HT1080 (cell line): Measurements from ENCODE around the gene NFATC4. TPM values are rescaled to one million over a fixed set of nuclear protein-coding genes. Genes with fewer than 3 reads are reported as not detected.

Experiments used
- DNase-seq: peaks from one replicate; pipeline ENCODE4 v3.0.0-alpha.2; 2015; ENCODE audit warnings: low read depth
- small RNA-seq: library from RNA; depleted of rRNA; stranded (forward); fragments of <200 nt; gene quantifications from one replicate; pipeline ENCODE3, GENCODE V24; 2014
- total RNA-seq: library from RNA; depleted of rRNA; stranded (reverse); fragments of >200 nt; shearing (Covaris generic); gene quantifications from 2 replicates; pipeline ENCODE4 v1.2.3, GENCODE V29; 2014; rRNA removed

NFATC4 gene
- total RNA-seq, 1 experiment from 2014 or later: 0.32 TPM

- no peak for DNase-seq
Measured at GRCh38 chr14:24427537-24428508, 59.8 kb downstream of the NFATC4 start.

- DNase-seq: no peak
Measured at GRCh38 chr14:24428628-24429394, 60.8 kb downstream of the NFATC4 start.

Small RNA genes within 50 kb of the gene (small RNA-seq; reads per million reads assigned to genes)
- not detected for gene RF00026

Other genes starting within 250 kb of the NFATC4 start
- gene FITM1, start 237.5 kb upstream of the NFATC4 start, total RNA-seq: 0.63 TPM in 1 of 2 replicates, not detected in the other
- gene PSME1, start 232.0 kb upstream of the NFATC4 start, total RNA-seq: 130 and 149 TPM in 2 replicates
- 30.2 and 32.2 TPM in 2 replicates for gene EMC9, start 226.6 kb upstream of the NFATC4 start, total RNA-seq
- gene PSME2, start 221.6 kb upstream of the NFATC4 start, total RNA-seq: 224 and 243 TPM in 2 replicates
- 57.7 and 69.8 TPM in 2 replicates for gene RNF31, start 220.7 kb upstream of the NFATC4 start, total RNA-seq
- 5.0 and 7.8 TPM in 2 replicates for gene IRF9, start 206.9 kb upstream of the NFATC4 start, total RNA-seq
- gene REC8, start 196.1 kb upstream of the NFATC4 start, total RNA-seq: 0.53 and 1.0 TPM in 2 replicates
- 242 and 273 TPM in 2 replicates for gene IPO4, start 179.4 kb upstream of the NFATC4 start, total RNA-seq
- 54.0 and 68.3 TPM in 2 replicates for gene TM9SF1, start 172.7 kb upstream of the NFATC4 start, total RNA-seq
- 0.13 TPM in 1 of 2 replicates, not detected in the other for gene TSSK4, start 162.5 kb upstream of the NFATC4 start, total RNA-seq
- 20.0 and 44.4 TPM in 2 replicates for gene CHMP4A, start 154.7 kb upstream of the NFATC4 start, total RNA-seq
- 10.6 and 12.3 TPM in 2 replicates for gene MDP1, start 152.1 kb upstream of the NFATC4 start, total RNA-seq
- gene NEDD8, start 135.8 kb upstream of the NFATC4 start, total RNA-seq: 307 and 368 TPM in 2 replicates
- gene GMPR2, start 135.3 kb upstream of the NFATC4 start, total RNA-seq: 92.5 and 107 TPM in 2 replicates
- 47.2 and 52.4 TPM in 2 replicates for gene TINF2, start 125.6 kb upstream of the NFATC4 start, total RNA-seq
- 0.76 and 1.4 TPM in 2 replicates for gene TGM1, start 105.0 kb upstream of the NFATC4 start, total RNA-seq
- 24.0 and 24.5 TPM in 2 replicates for gene RABGGTA, start 96.6 kb upstream of the NFATC4 start, total RNA-seq
- 6.0 and 6.9 TPM in 2 replicates for gene DHRS1, start 68.4 kb upstream of the NFATC4 start, total RNA-seq
- 21.1 and 25.6 TPM in 2 replicates for gene NOP9, start 68.3 kb upstream of the NFATC4 start, total RNA-seq
- gene CIDEB, start 60.2 kb upstream of the NFATC4 start, total RNA-seq: 0.10 TPM in 1 of 2 replicates, not detected in the other
- gene LTB4R2, start 58.0 kb upstream of the NFATC4 start, total RNA-seq: 5.0 and 7.8 TPM in 2 replicates
- 3.8 and 6.5 TPM in 2 replicates for gene LTB4R, start 56.7 kb upstream of the NFATC4 start, total RNA-seq
- gene ADCY4, start 33.1 kb upstream of the NFATC4 start, total RNA-seq: not detected in 2 replicates
- gene RIPK3, start 28.2 kb upstream of the NFATC4 start, total RNA-seq: 0.08 TPM in 1 of 2 replicates, not detected in the other
- gene NYNRIN, start 30.8 kb downstream of the NFATC4 start, total RNA-seq: 0.03 and 0.05 TPM in 2 replicates
- gene CBLN3, start 61.5 kb downstream of the NFATC4 start, total RNA-seq: 0.35 and 0.84 TPM in 2 replicates
- gene KHNYN, start 61.8 kb downstream of the NFATC4 start, total RNA-seq: 18.0 and 20.8 TPM in 2 replicates
- 11.7 and 21.9 TPM in 2 replicates for gene SDR39U1, start 74.6 kb downstream of the NFATC4 start, total RNA-seq
- gene CMA1, start 140.1 kb downstream of the NFATC4 start, total RNA-seq: not detected in 2 replicates
- gene CTSG, start 208.1 kb downstream of the NFATC4 start, total RNA-seq: not detected in 2 replicates
- gene GZMH, start 241.5 kb downstream of the NFATC4 start, total RNA-seq: not detected in 2 replicates